Astrocyte (in vitro differentiated cells and primary cell): ENCODE measurements around the gene XBP1. TPM values are rescaled to one million over a fixed set of nuclear protein-coding genes. Genes with fewer than 3 reads are reported as not detected.

Source experiments
- DNase-seq: peaks from one replicate; pipeline ENCODE4 v3.0.0-alpha.2; 2010; ENCODE audit warnings: low read depth
- FAIRE-seq: peaks from 2 replicates; lab custom pipeline; 2011; peaks lifted over from hg19 to GRCh38; lab: Jason Lieb, UNC
- H2AFZ ChIP-seq: 2 replicates; pipeline ENCODE4 v1.6.0; 2012; ENCODE audit warnings: low read depth, low read length, inconsistent platforms
- H3K27ac ChIP-seq: 2 replicates; pipeline ENCODE4 v1.5.1; 2011; ENCODE audit warnings: low read depth, low read length, inconsistent platforms
- H3K27me3 ChIP-seq: 2 replicates; pipeline ENCODE4 v1.6.0; 2011; ENCODE audit warnings: low read length, inconsistent platforms; ENCODE audit not compliant: insufficient read depth
- H3K36me3 ChIP-seq: 2 replicates; pipeline ENCODE4 v1.5.1; 2011; ENCODE audit warnings: low read length, inconsistent platforms; ENCODE audit not compliant: insufficient read depth
- H3K4me1 ChIP-seq: 2 replicates; pipeline ENCODE4 v1.5.1; 2011; ENCODE audit warnings: low read length, inconsistent platforms; ENCODE audit not compliant: insufficient read depth
- H3K4me2 ChIP-seq: 2 replicates; pipeline ENCODE4 v1.6.0; 2012; ENCODE audit warnings: low read length, inconsistent platforms
- H3K4me3 ChIP-seq: 2 replicates; pipeline ENCODE4 v1.5.1; 2011; ENCODE audit warnings: low read depth, mild to moderate bottlenecking, low read length, inconsistent platforms; ENCODE audit not compliant: insufficient read depth
- H3K79me2 ChIP-seq: 2 replicates; pipeline ENCODE4 v1.6.0; 2012; ENCODE audit warnings: mild to moderate bottlenecking, low read length, inconsistent platforms; ENCODE audit not compliant: insufficient read depth
- H3K9ac ChIP-seq: 2 replicates; pipeline ENCODE4 v1.6.0; 2012; ENCODE audit warnings: mild to moderate bottlenecking, low read length, inconsistent platforms
- H3K9me3 ChIP-seq: 2 replicates; pipeline ENCODE4 v1.5.1; 2012; ENCODE audit warnings: low read depth, mild to moderate bottlenecking, low read length, inconsistent platforms; ENCODE audit not compliant: insufficient read depth
- H4K20me1 ChIP-seq: 2 replicates; pipeline ENCODE4 v1.6.0; 2012; ENCODE audit warnings: low read length, inconsistent platforms; ENCODE audit not compliant: insufficient read depth
- H3K27ac Mint-ChIP-seq: one replicate; pipeline ENCODE4 v1.8.0; 2021; ENCODE audit warnings: mild to moderate bottlenecking, mixed read lengths; ENCODE audit not compliant: unreplicated experiment
- H3K27me3 Mint-ChIP-seq: one replicate; pipeline ENCODE4 v1.8.0; 2021; ENCODE audit warnings: low read depth, mixed read lengths; ENCODE audit not compliant: unreplicated experiment
- H3K36me3 Mint-ChIP-seq: one replicate; pipeline ENCODE4 v1.8.0; 2021; ENCODE audit warnings: low read depth, mixed read lengths; ENCODE audit not compliant: unreplicated experiment
- H3K4me1 Mint-ChIP-seq: one replicate; pipeline ENCODE4 v1.8.0; 2021; ENCODE audit warnings: low read depth, mixed read lengths; ENCODE audit not compliant: unreplicated experiment
- H3K4me3 Mint-ChIP-seq: one replicate; pipeline ENCODE4 v1.8.0; 2021; ENCODE audit warnings: mild to moderate bottlenecking, moderate library complexity, mixed read lengths; ENCODE audit not compliant: unreplicated experiment
- H3K9me3 Mint-ChIP-seq: one replicate; pipeline ENCODE4 v1.8.0; 2021; ENCODE audit warnings: mild to moderate bottlenecking, mixed read lengths; ENCODE audit not compliant: unreplicated experiment
- CTCF ChIP-seq: IDR thresholded peaks from 2 replicates; pipeline ENCODE4 v1.5.1; 2011; ENCODE audit warnings: low read depth, mild to moderate bottlenecking, inconsistent platforms, low read length, moderate library complexity; ENCODE audit not compliant: insufficient read depth
- EZH2 ChIP-seq: IDR thresholded peaks from 2 replicates; pipeline ENCODE4 v1.6.1; 2012; ENCODE audit warnings: mild to moderate bottlenecking, low read length, inconsistent platforms; ENCODE audit not compliant: insufficient read depth
- total RNA-seq: library from RNA; stranded (reverse); gene quantifications from 2 replicates; pipeline ENCODE4 v1.2.1, GENCODE V29; 2021

Gene XBP1
- total RNA-seq, 1 donor from 2014 or later: 142 TPM

- Histone ChIP-seq H3K4me1 (peaks cover 5% of the 10 kb centered on the region), H3K9me3 (no peaks in the 10 kb centered on the region), H3K9ac (no peak overlapping the region), H2AFZ (no peak overlapping the region), H3K79me2 (peaks cover 37% of the 10 kb centered on the region), H3K27me3 (no peaks in the 10 kb centered on the region), H4K20me1 (peaks cover 59% of the 10 kb centered on the region), H3K27ac (no peak overlapping the region), H3K36me3 (peaks cover 41% of the 10 kb centered on the region), H3K4me3 (no peak overlapping the region), H3K4me2 (no peak overlapping the region)
- no peak overlapping the region for H3K27ac Mint-ChIP-seq
- no peak for DNase-seq
- peaks cover 17% of the 10 kb centered on the region for H3K4me1 Mint-ChIP-seq
- no peak overlapping the region for H3K4me3 Mint-ChIP-seq
- H3K36me3 Mint-ChIP-seq: peaks cover 19% of the 10 kb centered on the region
- no peak for FAIRE-seq
- TF ChIP-seq EZH2: no peak
- TF ChIP-seq CTCF: no peak
- no peaks in the 10 kb centered on the region for H3K27me3 Mint-ChIP-seq
- no peaks in the 10 kb centered on the region for H3K9me3 Mint-ChIP-seq
These were observed 7.6 kb downstream of the XBP1 start for GRCh38 chr22:28792491-28793383.

GRCh38 chr22:28791841-28792490 is 8.4 kb downstream of the XBP1 start:
- Histone ChIP-seq H3K4me3 (no peak overlapping the region), H2AFZ (no peak overlapping the region), H4K20me1 (peaks cover 53% of the 10 kb centered on the region), H3K4me1 (peaks cover 5% of the 10 kb centered on the region), H3K27ac (no peak overlapping the region), H3K79me2 (peaks cover 30% of the 10 kb centered on the region), H3K9ac (no peak overlapping the region), H3K27me3 (no peaks in the 10 kb centered on the region), H3K9me3 (no peaks in the 10 kb centered on the region), H3K4me2 (no peak overlapping the region), H3K36me3 (peaks cover 35% of the 10 kb centered on the region)
- DNase-seq (no peak), FAIRE-seq (no peak)
- Mint-ChIP-seq H3K27me3 (no peaks in the 10 kb centered on the region), H3K4me3 (no peak overlapping the region), H3K9me3 (no peaks in the 10 kb centered on the region), H3K36me3 (peaks cover 18% of the 10 kb centered on the region), H3K4me1 (peaks cover 16% of the 10 kb centered on the region), H3K27ac (no peak overlapping the region)
- TF ChIP-seq EZH2 (no peak), CTCF (no peak)
